ENCODE results near the gene ENOSF1. TPM values are rescaled to one million over a fixed set of nuclear protein-coding genes. Genes with fewer than 3 reads are reported as not detected.

Gene ENOSF1
- total RNA-seq, 1 experiment from 2014 or later = 44.6 TPM

DNA sequence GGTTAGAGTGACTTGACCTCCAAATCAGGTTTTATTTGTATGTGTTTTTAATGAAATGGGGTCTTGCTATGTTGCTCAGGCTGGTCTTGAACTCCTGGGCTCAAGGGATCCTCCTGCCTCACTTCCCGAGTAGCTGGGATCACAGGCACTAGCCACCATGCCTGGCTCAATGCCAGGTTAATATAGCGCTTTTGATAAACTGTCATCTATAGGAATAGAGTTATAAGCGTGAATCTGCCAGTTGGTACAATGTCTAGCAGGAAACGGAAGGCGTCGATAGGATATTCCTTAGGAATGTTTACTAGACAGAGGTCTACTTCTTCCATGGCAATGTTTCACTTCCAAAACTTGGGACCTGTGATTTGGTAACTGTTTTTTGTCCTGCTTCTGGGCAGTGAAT lies 90.1 kb downstream of the ENOSF1 start:
- H3K4me3 Mint-ChIP-seq = no peak overlapping the region
- TF ChIP-seq, protein P1, sequence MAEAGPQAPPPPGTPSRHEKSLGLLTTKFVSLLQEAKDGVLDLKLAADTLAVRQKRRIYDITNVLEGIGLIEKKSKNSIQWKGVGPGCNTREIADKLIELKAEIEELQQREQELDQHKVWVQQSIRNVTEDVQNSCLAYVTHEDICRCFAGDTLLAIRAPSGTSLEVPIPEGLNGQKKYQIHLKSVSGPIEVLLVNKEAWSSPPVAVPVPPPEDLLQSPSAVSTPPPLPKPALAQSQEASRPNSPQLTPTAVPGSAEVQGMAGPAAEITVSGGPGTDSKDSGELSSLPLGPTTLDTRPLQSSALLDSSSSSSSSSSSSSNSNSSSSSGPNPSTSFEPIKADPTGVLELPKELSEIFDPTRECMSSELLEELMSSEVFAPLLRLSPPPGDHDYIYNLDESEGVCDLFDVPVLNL (CRISPR knock-in tag; IDR thresholded peaks at IDR 0.05; ENCODE audit: borderline replicate concordance, low read depth) = no peak
- TF ChIP-seq MYBL2 (CRISPR knock-in tag; IDR thresholded peaks at IDR 0.05) (no peak), SMAD3 (CRISPR knock-in tag; IDR thresholded peaks at IDR 0.05; ENCODE audit: borderline replicate concordance) (no peak), TP53 (CRISPR knock-in tag; IDR thresholded peaks at IDR 0.05) (no peak), KAT7 (CRISPR knock-in tag; IDR thresholded peaks at IDR 0.05; ENCODE audit: borderline replicate concordance) (no peak), FOXJ3 (CRISPR knock-in tag; IDR thresholded peaks at IDR 0.05; ENCODE audit: borderline replicate concordance) (no peak), RORB (CRISPR knock-in tag; IDR thresholded peaks at IDR 0.05) (no peak)
- TF ChIP-seq, protein P2, sequence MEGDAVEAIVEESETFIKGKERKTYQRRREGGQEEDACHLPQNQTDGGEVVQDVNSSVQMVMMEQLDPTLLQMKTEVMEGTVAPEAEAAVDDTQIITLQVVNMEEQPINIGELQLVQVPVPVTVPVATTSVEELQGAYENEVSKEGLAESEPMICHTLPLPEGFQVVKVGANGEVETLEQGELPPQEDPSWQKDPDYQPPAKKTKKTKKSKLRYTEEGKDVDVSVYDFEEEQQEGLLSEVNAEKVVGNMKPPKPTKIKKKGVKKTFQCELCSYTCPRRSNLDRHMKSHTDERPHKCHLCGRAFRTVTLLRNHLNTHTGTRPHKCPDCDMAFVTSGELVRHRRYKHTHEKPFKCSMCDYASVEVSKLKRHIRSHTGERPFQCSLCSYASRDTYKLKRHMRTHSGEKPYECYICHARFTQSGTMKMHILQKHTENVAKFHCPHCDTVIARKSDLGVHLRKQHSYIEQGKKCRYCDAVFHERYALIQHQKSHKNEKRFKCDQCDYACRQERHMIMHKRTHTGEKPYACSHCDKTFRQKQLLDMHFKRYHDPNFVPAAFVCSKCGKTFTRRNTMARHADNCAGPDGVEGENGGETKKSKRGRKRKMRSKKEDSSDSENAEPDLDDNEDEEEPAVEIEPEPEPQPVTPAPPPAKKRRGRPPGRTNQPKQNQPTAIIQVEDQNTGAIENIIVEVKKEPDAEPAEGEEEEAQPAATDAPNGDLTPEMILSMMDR (IDR thresholded peaks at IDR 0.05) = no peak
- TF ChIP-seq, protein P3, sequence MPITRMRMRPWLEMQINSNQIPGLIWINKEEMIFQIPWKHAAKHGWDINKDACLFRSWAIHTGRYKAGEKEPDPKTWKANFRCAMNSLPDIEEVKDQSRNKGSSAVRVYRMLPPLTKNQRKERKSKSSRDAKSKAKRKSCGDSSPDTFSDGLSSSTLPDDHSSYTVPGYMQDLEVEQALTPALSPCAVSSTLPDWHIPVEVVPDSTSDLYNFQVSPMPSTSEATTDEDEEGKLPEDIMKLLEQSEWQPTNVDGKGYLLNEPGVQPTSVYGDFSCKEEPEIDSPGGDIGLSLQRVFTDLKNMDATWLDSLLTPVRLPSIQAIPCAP (CRISPR knock-in tag; IDR thresholded peaks at IDR 0.05) = no peak
- TF ChIP-seq, protein P4, sequence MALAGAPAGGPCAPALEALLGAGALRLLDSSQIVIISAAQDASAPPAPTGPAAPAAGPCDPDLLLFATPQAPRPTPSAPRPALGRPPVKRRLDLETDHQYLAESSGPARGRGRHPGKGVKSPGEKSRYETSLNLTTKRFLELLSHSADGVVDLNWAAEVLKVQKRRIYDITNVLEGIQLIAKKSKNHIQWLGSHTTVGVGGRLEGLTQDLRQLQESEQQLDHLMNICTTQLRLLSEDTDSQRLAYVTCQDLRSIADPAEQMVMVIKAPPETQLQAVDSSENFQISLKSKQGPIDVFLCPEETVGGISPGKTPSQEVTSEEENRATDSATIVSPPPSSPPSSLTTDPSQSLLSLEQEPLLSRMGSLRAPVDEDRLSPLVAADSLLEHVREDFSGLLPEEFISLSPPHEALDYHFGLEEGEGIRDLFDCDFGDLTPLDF (CRISPR knock-in tag; IDR thresholded peaks at IDR 0.05) = no peak
- ChIA-PET CTCF (no interaction called here), POLR2A (no interaction called here)
- peaks cover 9% of the 10 kb centered on the region for H3K4me1 Mint-ChIP-seq
- DNase-seq (ENCODE audit: low spot score) (no peak), ATAC-seq (no peak)
- no peaks in the 10 kb centered on the region for H3K27me3 Mint-ChIP-seq (ENCODE audit: low read depth)
- H3K27ac Mint-ChIP-seq = no peak overlapping the region
- H3K36me3 Mint-ChIP-seq = no peaks in the 10 kb centered on the region
- H3K9me3 Mint-ChIP-seq = no peaks in the 10 kb centered on the region

DNA sequence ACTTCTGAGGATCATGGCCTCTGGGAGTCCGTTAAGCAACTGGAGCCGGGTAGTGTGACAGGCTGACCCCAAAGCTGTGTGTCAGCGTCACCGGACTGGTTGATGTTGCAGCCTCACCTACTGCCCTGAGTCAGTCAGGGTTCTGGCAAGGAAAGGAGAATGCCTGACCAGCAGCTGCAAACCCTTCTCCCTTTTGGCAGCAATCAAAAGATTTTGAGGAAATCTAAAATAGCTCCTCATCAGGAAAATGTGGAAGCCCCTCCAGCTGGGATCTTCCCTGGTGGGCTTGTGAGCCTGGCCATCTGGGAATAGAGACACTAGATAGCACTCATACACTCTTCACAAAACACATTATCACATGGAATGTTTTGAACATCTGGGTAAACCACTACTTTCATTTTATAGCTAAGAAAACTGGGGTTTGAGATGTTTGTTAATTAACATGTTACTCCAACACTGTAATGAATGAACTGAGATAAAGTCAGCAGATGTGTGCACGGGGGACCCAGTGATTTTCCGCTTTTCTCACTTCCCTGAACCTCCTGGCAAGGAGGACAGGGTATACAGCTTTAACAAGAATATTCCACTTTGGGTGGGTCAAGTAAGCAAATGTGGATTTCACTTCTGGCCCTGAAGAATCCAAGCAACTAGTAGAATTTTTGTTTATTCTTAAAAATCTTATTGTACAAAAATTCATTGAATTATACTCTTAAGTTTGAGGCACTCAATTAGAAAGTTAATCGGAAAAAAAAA lies 91.0 kb downstream of the ENOSF1 start:
- no peaks in the 10 kb centered on the region for H3K9me3 Mint-ChIP-seq
- ATAC-seq = no peak
- H3K4me1 Mint-ChIP-seq = peaks cover 9% of the 10 kb centered on the region
- ChIA-PET CTCF (interaction anchor here (0.8 to 1.4 kb wide), 6 partner anchors 9 to 211 kb away, joined by 3 read pairs; no protein-coding TSS in a partner anchor), POLR2A (no interaction called here)
- H3K36me3 Mint-ChIP-seq = no peaks in the 10 kb centered on the region
- H3K27me3 Mint-ChIP-seq (ENCODE audit: low read depth) = no peaks in the 10 kb centered on the region
- DNase-seq (ENCODE audit: low spot score) = no peak
- H3K27ac Mint-ChIP-seq = no peak overlapping the region
- no peak overlapping the region for H3K4me3 Mint-ChIP-seq
- TF ChIP-seq, protein P5, sequence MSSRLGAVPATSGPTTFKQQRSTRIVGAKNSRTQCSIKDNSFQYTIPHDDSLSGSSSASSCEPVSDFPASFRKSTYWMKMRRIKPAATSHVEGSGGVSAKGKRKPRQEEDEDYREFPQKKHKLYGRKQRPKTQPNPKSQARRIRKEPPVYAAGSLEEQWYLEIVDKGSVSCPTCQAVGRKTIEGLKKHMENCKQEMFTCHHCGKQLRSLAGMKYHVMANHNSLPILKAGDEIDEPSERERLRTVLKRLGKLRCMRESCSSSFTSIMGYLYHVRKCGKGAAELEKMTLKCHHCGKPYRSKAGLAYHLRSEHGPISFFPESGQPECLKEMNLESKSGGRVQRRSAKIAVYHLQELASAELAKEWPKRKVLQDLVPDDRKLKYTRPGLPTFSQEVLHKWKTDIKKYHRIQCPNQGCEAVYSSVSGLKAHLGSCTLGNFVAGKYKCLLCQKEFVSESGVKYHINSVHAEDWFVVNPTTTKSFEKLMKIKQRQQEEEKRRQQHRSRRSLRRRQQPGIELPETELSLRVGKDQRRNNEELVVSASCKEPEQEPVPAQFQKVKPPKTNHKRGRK (CRISPR knock-in tag; IDR thresholded peaks at IDR 0.05; ENCODE audit: borderline replicate concordance) = no peak
- TF ChIP-seq, protein P3 (CRISPR knock-in tag; IDR thresholded peaks at IDR 0.05) = no peak
- TF ChIP-seq SP1 (CRISPR knock-in tag; conservative IDR thresholded peaks at IDR 0.05) (no peak), ATF1 (CRISPR knock-in tag; IDR thresholded peaks at IDR 0.05) (no peak), JUN (CRISPR knock-in tag; IDR thresholded peaks at IDR 0.05) (no peak), NR2C2 (CRISPR knock-in tag; IDR thresholded peaks at IDR 0.05) (no peak), NFE2L1 (CRISPR knock-in tag; IDR thresholded peaks at IDR 0.05) (no peak), ZNF138 (CRISPR knock-in tag; conservative IDR thresholded peaks at IDR 0.05) (no peak), TEAD1 (CRISPR knock-in tag; IDR thresholded peaks at IDR 0.05) (no peak), FOXP1 (CRISPR knock-in tag; IDR thresholded peaks at IDR 0.05; ENCODE audit: borderline replicate concordance) (no peak)
- TF ChIP-seq, protein P6, sequence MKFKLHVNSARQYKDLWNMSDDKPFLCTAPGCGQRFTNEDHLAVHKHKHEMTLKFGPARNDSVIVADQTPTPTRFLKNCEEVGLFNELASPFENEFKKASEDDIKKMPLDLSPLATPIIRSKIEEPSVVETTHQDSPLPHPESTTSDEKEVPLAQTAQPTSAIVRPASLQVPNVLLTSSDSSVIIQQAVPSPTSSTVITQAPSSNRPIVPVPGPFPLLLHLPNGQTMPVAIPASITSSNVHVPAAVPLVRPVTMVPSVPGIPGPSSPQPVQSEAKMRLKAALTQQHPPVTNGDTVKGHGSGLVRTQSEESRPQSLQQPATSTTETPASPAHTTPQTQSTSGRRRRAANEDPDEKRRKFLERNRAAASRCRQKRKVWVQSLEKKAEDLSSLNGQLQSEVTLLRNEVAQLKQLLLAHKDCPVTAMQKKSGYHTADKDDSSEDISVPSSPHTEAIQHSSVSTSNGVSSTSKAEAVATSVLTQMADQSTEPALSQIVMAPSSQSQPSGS (CRISPR knock-in tag; IDR thresholded peaks at IDR 0.05; ENCODE audit: borderline replicate concordance, low read depth) = no peak
- TF ChIP-seq, protein P7, sequence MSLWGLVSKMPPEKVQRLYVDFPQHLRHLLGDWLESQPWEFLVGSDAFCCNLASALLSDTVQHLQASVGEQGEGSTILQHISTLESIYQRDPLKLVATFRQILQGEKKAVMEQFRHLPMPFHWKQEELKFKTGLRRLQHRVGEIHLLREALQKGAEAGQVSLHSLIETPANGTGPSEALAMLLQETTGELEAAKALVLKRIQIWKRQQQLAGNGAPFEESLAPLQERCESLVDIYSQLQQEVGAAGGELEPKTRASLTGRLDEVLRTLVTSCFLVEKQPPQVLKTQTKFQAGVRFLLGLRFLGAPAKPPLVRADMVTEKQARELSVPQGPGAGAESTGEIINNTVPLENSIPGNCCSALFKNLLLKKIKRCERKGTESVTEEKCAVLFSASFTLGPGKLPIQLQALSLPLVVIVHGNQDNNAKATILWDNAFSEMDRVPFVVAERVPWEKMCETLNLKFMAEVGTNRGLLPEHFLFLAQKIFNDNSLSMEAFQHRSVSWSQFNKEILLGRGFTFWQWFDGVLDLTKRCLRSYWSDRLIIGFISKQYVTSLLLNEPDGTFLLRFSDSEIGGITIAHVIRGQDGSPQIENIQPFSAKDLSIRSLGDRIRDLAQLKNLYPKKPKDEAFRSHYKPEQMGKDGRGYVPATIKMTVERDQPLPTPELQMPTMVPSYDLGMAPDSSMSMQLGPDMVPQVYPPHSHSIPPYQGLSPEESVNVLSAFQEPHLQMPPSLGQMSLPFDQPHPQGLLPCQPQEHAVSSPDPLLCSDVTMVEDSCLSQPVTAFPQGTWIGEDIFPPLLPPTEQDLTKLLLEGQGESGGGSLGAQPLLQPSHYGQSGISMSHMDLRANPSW (CRISPR knock-in tag; conservative IDR thresholded peaks at IDR 0.05; ENCODE audit: low read depth) = no peak
- TF ChIP-seq, protein P8, sequence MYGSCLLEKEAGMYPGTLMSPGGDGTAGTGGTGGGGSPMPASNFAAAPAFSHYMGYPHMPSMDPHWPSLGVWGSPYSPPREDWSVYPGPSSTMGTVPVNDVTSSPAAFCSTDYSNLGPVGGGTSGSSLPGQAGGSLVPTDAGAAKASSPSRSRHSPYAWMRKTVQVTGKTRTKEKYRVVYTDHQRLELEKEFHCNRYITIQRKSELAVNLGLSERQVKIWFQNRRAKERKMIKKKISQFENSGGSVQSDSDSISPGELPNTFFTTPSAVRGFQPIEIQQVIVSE (CRISPR knock-in tag; IDR thresholded peaks at IDR 0.05; ENCODE audit: borderline replicate concordance) = no peak

Measured in WTC11 (cell line).